Measurements from ENCODE around the gene PLA2G6. TPM values are rescaled to one million over a fixed set of nuclear protein-coding genes. Genes with fewer than 3 reads are reported as not detected.

The PLA2G6 gene
- total and polyA plus RNA-seq, 9 of the 15 experiments (the other 6 are each of a cell fraction or from before 2014, with no cell fraction given) = 0.11 to 12.2 (median 9.7) TPM

GRCh38 chr22:38219632-38220031, 38.0 kb upstream of the PLA2G6 start:
- ChIA-PET CTCF (ENCODE audit: low intra/inter-chr PET ratio) (no interaction called here), POLR2A (interaction anchor here (0.7 to 2.0 kb wide), 5 partner anchors 12 to 106 kb away, joined by 3 to 7 read pairs (median 4); no protein-coding TSS in a partner anchor)
- Histone ChIP-seq H3K4me3 (no peak overlapping the region), H3K9me3 (replicated peaks; ENCODE audit: control insufficient read depth, insufficient read depth, low read depth, low read length) (no peaks in the 10 kb centered on the region), H3K4me1 (replicated peaks in 1 of 2; ENCODE audit: control insufficient read depth in 2 of 2, insufficient read depth in 2 of 2, low read length in 2 of 2) (peaks cover 3 to 30% of the 10 kb centered on the region in 2 experiments; a peak in 3 of 5 replicates), H3K9ac (ENCODE audit: insufficient read depth in 1 of 2, low read depth in 2 of 2, low read length in 2 of 2) (no peak overlapping the region), H3K27ac (ENCODE audit: extremely low read depth, low read depth, low read length) (no peak overlapping the region), H2AFZ (ENCODE audit: low read depth, low read length) (no peak overlapping the region), H3K4me2 (ENCODE audit: insufficient read depth, low read length) (no peak overlapping the region), H3K79me2 (ENCODE audit: control insufficient read depth, insufficient read depth, low read length) (no peaks in the 10 kb centered on the region), H4K20me1 (replicated peaks; ENCODE audit: control insufficient read depth, insufficient read depth, low read length) (no peaks in the 10 kb centered on the region), H3K36me3 (ENCODE audit: control insufficient read depth, insufficient read depth, low read length) (peaks cover 5% of the 10 kb centered on the region; the same call in 2 of the 3 replicates), H3K27me3 (ENCODE audit: control insufficient read depth in 2 of 2, insufficient read depth in 2 of 2, low read length in 2 of 2) (no peaks in the 10 kb centered on the region), H3K9me1 (ENCODE audit: control insufficient read depth, insufficient read depth, low read length) (no peaks in the 10 kb centered on the region)
- no peak for DNase-seq (ENCODE audit: extremely low read depth in 1 of 4, low spot score in 3 of 4)
- no peak for ATAC-seq
- in situ Hi-C loops (cut with MboI) = no loop called here
- 78% methylated on average over 7 of the region's 10 CpGs for whole genome bisulfite sequencing (ENCODE audit: insufficient coverage, low coverage, missing lambda C conversion rate)
- no peak for FAIRE-seq
- intact Hi-C loops (cut with micrococcal nuclease) = no loop called here
- TF ChIP-seq NCOA2 (IDR thresholded peaks at IDR 0.05; ENCODE audit: partially characterized antibody in 2 of 2) (no peak), KLF13 (tag; IDR thresholded peaks at IDR 0.05; ENCODE audit: borderline replicate concordance, low read depth) (no peak), POLR2G (IDR thresholded peaks at IDR 0.05; ENCODE audit: low read depth, low read length) (0 out of 2 replicates have a peak, but pooled peaks have one; percentile 32), ZNF655 (CRISPR knock-in tag; IDR thresholded peaks at IDR 0.05) (no peak), ZNF143 (CRISPR knock-in tag; IDR thresholded peaks at IDR 0.05) (no peak)
- BruUV-seq (replicated peaks) = TSS peak; percentile 19

All from K562 (cell line).